PFSK-1 (cell line): ENCODE measurements around the gene HSFX3.

Experiments
- FOXP2 ChIP-seq: optimal IDR thresholded peaks from 2 replicates; pipeline ENCODE3; 2011; ENCODE audit warnings: borderline replicate concordance, control low read depth, inconsistent platforms; ENCODE audit not compliant: insufficient read depth; ENCODE audit errors: extremely low read length, extremely low read depth
- POLR2AphosphoS5 ChIP-seq: IDR thresholded peaks from 2 replicates; pipeline ENCODE4 v1.6.1; 2012; ENCODE audit warnings: low read depth, mild to moderate bottlenecking, control low read depth, low read length, moderate library complexity
- REST ChIP-seq, 2 experiments: IDR thresholded peaks; 2 replicates each; pipeline versions ENCODE4 v1.6.1 to v1.8.0; 2011 to 2012; ENCODE audit warnings: low read depth in 2 of 2, low read length in 2 of 2, control low read depth in 1 of 2, inconsistent platforms in 1 of 2, mild to moderate bottlenecking in 1 of 2, moderate library complexity in 1 of 2; ENCODE audit not compliant: insufficient read depth in 1 of 2
- SIN3A ChIP-seq: IDR thresholded peaks from 2 replicates; pipeline ENCODE4 v1.6.1; 2012; ENCODE audit warnings: mild to moderate bottlenecking, low read length, moderate library complexity, borderline replicate concordance; ENCODE audit not compliant: insufficient read depth
- TAF1 ChIP-seq: IDR thresholded peaks from 2 replicates; pipeline ENCODE4 v1.6.1; 2012; ENCODE audit warnings: low read length, control low read depth, borderline replicate concordance; ENCODE audit not compliant: insufficient read depth

Gene HSFX3

GRCh38 chrX:149512225-149512885 is 37.4 kb downstream of the HSFX3 start:
- no peak for TF ChIP-seq TAF1
- TF ChIP-seq REST (IDR thresholded peaks at IDR 0.05; ENCODE audit: insufficient read depth in 1 of 2, low read depth in 2 of 2, low read length in 2 of 2): no peak
- TF ChIP-seq POLR2AphosphoS5: no peak
- no peak for TF ChIP-seq FOXP2
- no peak for TF ChIP-seq SIN3A

GRCh38 chrX:149511081-149511480 is 38.6 kb downstream of the HSFX3 start:
- TF ChIP-seq SIN3A (no peak), TAF1 (no peak), REST (IDR thresholded peaks at IDR 0.05; ENCODE audit: insufficient read depth in 1 of 2, low read depth in 2 of 2, low read length in 2 of 2) (no peak), POLR2AphosphoS5 (no peak), FOXP2 (no peak)

GRCh38 chrX:149510386-149510785 is 39.3 kb downstream of the HSFX3 start:
- TF ChIP-seq TAF1 (no peak), POLR2AphosphoS5 (no peak), FOXP2 (no peak), REST (IDR thresholded peaks at IDR 0.05; ENCODE audit: insufficient read depth in 1 of 2, low read depth in 2 of 2, low read length in 2 of 2) (no peak), SIN3A (no peak)

GRCh38 chrX:149508467-149508866 is 41.3 kb downstream of the HSFX3 start:
- TF ChIP-seq FOXP2: no peak
- TF ChIP-seq REST (IDR thresholded peaks at IDR 0.05; ENCODE audit: insufficient read depth in 1 of 2, low read depth in 2 of 2, low read length in 2 of 2): no peak

- no peak for TF ChIP-seq TAF1
- TF ChIP-seq FOXP2: no peak
- TF ChIP-seq REST (IDR thresholded peaks at IDR 0.05; ENCODE audit: insufficient read depth in 1 of 2, low read depth in 2 of 2, low read length in 2 of 2): no peak
- no peak for TF ChIP-seq POLR2AphosphoS5
- TF ChIP-seq SIN3A: no peak
Measured at GRCh38 chrX:149506349-149506748, 43.4 kb downstream of the HSFX3 start.
